Epithelial cell of prostate (primary cell): ENCODE data around the gene AP1S2.
"Not testable (repeated sequence)": the region's sequence is repeated elsewhere in the genome, so short reads cannot be mapped to it uniquely, and the experiment has no call there.

Source experiments
- DNase-seq: peaks from one replicate; pipeline ENCODE4 v3.0.0-alpha.2; 2011; ENCODE audit warnings: low read depth, low spot score
- H3K27ac ChIP-seq: fragments of 450-650 bp; 2 replicates; pipeline ENCODE4 v1.5.1; 2017; ENCODE audit warnings: mild to moderate bottlenecking

The AP1S2 gene

GRCh38 chrX:15854712-15855567 is at the start of gene AP1S2:
Gene AP1S2 (minus strand): TSS chrX:15854813. CDS start chrX:15852524, 2,289 bp downstream.
- peak within 1 kb of the TSS; percentile 62 for H3K27ac ChIP-seq
- DNase-seq, result peak; percentile 57

DNA sequence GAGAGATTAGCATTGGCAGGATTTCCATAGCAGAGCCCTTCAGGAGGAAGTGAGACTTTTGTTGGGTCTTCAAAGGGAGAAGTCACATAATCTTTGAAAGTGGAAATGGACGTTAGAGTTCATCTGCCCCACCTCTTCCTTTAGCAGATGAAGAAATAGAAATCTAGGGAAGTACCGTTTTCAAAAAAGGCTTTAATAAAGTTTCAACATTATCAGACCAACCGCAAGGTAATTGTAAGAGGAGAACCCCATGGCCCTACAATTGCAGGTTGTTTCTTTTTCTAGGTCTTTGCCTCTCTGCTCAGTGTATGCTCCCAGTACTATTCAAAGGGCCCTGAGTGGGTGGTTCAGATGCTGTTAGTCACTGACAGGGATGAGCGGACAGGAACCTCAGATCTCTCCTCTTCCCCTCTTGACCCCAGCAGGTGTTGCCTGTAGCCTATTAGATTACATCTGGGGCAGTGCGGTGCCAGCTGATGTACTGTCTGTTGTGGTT is 48.6 kb upstream of the AP1S2 start:
- H3K27ac ChIP-seq, result no peak overlapping the region
- no peak for DNase-seq

DNA sequence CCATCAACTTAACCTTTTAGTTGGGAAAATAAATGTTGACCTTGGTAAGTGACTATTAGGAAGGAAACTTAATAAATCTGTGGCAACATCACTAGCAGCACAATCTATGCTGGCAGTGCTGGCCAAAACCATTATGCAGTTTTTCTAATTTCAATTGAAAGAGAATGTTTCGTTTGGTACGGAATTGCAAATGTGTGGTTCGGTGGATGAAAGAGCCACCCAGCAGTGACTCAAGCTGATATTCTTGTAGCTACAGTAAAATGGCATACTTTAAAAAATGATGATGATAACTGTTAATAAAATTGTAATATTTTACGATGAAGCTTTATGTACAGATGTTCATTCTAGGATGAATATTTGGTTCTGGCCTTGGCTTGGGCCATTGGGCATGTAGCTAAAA is 40.7 kb upstream of the AP1S2 start:
- DNase-seq, result no peak
- no peak overlapping the region for H3K27ac ChIP-seq

DNA sequence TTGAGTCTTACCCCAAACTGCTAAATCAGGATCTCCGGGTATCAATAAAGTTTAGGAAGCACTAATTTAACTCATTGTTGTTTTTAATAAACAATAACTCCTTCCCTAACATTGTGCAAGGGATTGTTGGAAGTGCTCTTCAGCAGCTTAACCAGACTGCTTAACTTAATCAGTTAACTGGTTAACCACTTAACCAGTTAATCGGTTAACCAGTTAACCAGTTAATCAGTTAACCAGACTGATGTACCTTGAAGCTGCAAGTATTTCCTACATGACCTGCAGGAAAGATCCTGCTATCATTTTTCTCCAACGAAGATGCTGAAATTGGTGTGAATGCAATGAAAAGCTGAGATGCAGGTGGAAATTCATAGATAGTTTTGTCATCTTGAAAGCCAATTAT is 40.1 kb upstream of the AP1S2 start:
- no peak for DNase-seq

GRCh38 chrX:15890463-15890862 is 35.9 kb upstream of the AP1S2 start:
- no peak overlapping the region for H3K27ac ChIP-seq
- DNase-seq, result no peak

More for the DNA sequence above, 40.1 kb upstream of the AP1S2 start:
- no peak overlapping the region for H3K27ac ChIP-seq

GRCh38 chrX:15888062-15888461 is 33.4 kb upstream of the AP1S2 start:
- no peak for DNase-seq
- H3K27ac ChIP-seq, result no peak overlapping the region

DNA sequence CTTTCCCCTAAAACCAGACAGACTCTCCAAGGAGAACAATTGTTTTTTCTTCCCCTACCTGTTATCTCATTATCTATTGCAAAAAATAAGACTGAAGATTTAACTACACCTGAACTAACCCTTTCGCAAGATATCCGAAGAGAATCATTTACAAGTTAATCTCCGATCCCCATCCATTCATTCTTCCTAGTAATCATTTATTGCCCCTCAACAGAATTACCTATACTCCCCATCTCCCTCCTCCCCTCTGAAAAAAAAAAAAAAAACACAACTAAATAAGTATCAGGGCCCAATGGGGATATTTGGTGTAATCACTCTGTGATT is 28.9 kb upstream of the AP1S2 start:
- DNase-seq, result no peak
- no peak overlapping the region for H3K27ac ChIP-seq

GRCh38 chrX:15882704-15883539 is 28.3 kb upstream of the AP1S2 start:
- DNase-seq, result no peak

DNA sequence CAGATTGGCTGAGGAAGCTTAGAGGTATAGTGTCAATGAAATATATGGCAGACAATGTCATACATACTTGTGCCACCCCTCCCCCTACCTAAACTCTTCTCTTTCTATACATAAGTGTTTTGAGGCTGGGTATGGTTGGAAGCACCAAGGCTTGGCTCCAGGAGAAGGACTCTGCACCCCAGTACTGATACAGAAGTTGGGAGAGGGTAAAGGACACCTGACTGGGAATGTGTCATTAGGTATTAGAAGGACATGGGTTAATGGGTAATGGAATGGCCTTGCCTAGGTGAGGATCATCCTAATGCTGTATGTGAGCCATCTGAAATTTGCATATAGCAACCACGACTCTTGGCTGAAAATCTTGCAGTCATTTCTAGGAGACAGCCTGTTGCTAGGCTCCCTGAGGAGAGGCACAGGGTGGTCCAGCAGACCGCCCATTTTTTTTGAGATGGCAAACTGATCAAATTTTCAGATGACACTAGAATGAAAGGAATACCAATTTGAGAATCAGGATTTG is 26.8 kb upstream of the AP1S2 start:
- no peak for DNase-seq
- no peak overlapping the region for H3K27ac ChIP-seq

More at GRCh38 chrX:15882704-15883539, 28.3 kb upstream of the AP1S2 start:
- H3K27ac ChIP-seq, result no peak overlapping the region

DNA sequence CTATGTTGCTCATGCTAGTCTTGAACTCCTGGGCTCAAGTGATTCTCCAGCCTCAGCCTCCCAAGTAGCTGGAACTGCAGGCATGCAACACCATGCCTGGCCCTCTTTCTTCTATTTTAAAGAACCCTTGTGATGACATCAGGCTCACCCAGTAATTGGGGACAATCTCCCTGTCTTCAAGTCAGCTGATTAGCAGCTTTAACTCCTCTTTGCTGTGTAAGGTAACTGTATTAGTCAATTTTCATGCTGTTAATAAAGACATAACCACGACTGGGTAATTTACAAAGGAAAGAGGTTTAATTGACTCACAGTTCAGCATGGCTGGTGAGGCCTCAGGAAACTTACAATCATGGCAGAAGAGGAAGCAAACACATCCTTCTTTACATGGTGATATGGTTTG is 23.3 kb upstream of the AP1S2 start:
- H3K27ac ChIP-seq, DNase-seq: not testable (repeated sequence)

DNA sequence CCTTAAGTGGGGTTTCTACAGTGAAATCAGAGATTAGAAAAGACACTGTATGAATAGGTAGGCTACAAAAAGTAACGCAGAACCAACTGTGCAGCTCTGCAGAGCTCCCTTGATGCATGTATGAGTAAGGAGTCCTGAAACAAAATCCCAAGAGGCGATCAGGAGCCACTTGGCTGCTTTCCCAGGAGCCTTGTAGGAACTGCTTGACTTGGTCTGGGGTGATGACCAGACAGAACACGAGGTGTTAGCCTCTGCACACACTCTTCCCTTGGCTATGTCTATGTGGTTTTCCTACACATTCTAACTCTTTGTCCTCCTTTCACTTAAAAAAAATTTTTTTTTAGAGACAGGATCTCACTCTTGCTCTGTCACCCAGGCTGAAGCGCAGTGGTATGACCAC is 22.8 kb upstream of the AP1S2 start:
- H3K27ac ChIP-seq, result no peak overlapping the region
- no peak for DNase-seq

- DNase-seq, result no peak
- no peak overlapping the region for H3K27ac ChIP-seq
These were observed 20.1 kb upstream of the AP1S2 start for GRCh38 chrX:15874672-15875071.

GRCh38 chrX:15873566-15873965 is 19.0 kb upstream of the AP1S2 start:
- H3K27ac ChIP-seq, result no peak overlapping the region
- DNase-seq, result no peak

- no peak overlapping the region for H3K27ac ChIP-seq
- DNase-seq, result no peak
These were observed 15.7 kb upstream of the AP1S2 start for GRCh38 chrX:15870310-15870709.

GRCh38 chrX:15869695-15870094 is 15.1 kb upstream of the AP1S2 start:
- no peak for DNase-seq
- H3K27ac ChIP-seq, result no peak overlapping the region

- no peak overlapping the region for H3K27ac ChIP-seq
- no peak for DNase-seq
These were observed 11.5 kb upstream of the AP1S2 start for GRCh38 chrX:15866147-15866546.

GRCh38 chrX:15864629-15865028 is 10.0 kb upstream of the AP1S2 start:
- DNase-seq, result peak; percentile 49

GRCh38 chrX:15864023-15864422 is 9.4 kb upstream of the AP1S2 start:
- no peak for DNase-seq
- H3K27ac ChIP-seq, result no peak overlapping the region

More at GRCh38 chrX:15864629-15865028, 10.0 kb upstream of the AP1S2 start:
- H3K27ac ChIP-seq, result no peak overlapping the region

GRCh38 chrX:15860921-15861320 is 6.3 kb upstream of the AP1S2 start:
- no peak for DNase-seq
- H3K27ac ChIP-seq, result no peak overlapping the region

- no peak overlapping the region for H3K27ac ChIP-seq
- no peak for DNase-seq
These were observed 3.4 kb upstream of the AP1S2 start for GRCh38 chrX:15858051-15858450.

DNA sequence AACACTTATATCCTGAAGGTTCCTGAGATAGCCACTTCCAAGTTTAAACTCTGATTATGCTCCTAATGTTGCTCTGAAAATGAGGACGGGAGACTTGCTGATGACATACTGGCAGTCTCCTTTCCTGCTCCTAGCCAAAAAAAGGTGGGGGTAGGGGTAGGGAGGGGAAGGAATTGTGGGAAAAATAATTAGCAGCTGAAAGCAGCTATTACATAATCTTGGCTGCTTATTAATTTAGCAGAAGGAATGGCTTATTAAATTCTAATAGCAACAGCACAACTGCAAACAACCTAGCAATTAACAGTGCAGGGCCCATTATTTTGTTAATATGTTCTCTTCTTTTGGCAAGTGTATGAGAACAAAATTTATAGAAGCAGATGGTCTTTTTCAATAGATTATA is 2.0 kb upstream of the AP1S2 start:
- no peak for DNase-seq
- H3K27ac ChIP-seq, result no peak overlapping the region
